ENCODE measurements around the gene SIX1. TPM values are rescaled to one million over a fixed set of nuclear protein-coding genes. Genes with fewer than 3 reads are reported as not detected.

SIX1 gene
- total RNA-seq, 1 donor from 2014 or later, result 5.3 TPM

DNA sequence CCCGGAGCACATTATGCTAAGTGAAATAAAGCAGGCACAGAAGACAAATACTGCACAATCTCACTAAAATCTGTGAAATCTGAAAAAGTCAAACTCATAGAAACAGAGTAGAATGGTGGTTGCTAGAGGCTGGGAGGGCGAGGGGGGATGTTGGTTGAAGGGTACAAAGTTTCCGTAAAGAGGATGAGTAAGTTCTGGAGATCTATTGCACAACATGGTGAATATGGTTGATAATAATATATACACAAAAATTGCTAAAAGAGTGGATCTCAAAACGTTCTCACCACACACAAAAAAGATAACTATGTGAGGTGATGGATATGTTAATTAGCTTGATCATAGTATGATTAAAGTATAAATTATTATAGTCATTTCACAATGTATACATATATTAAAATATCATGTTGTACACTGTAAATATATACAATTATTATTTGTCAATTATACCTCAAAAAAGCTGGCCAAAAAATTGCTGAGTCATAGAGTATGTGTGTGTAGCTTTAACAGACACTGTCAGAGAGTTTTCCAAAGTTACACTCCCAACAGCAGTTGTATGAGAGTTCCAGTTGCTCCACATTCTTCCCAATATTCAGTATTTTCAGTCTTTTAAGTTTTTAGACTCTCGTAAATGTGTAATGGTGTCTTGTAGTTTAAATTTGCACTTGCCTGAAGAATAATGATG lies 19.3 kb upstream of the SIX1 start:
- DNase-seq (ENCODE audit: low read depth) (no peak), FAIRE-seq (no peak)
- H3K36me3 ChIP-seq (ENCODE audit: control insufficient read depth, insufficient read depth, low read length), result no peaks in the 10 kb centered on the region
- H3K27me3 ChIP-seq (ENCODE audit: control insufficient read depth, insufficient read depth, low read length), result no peaks in the 10 kb centered on the region
- no peak for TF ChIP-seq CTCF (IDR thresholded peaks at IDR 0.05; ENCODE audit: insufficient read depth, low read length, severe bottlenecking)
- H3K4me3 ChIP-seq (ENCODE audit: low read depth, low read length), result no peak overlapping the region

GRCh38 chr14:60665177-60665550 lies 15.9 kb upstream of the SIX1 start:
- no peak for FAIRE-seq

GRCh38 chr14:60662982-60663381 lies 13.7 kb upstream of the SIX1 start:
- no peak for TF ChIP-seq CTCF (IDR thresholded peaks at IDR 0.05; ENCODE audit: insufficient read depth, low read length, severe bottlenecking)
- FAIRE-seq, result no peak
- H3K27me3 ChIP-seq (ENCODE audit: control insufficient read depth, insufficient read depth, low read length), result no peaks in the 10 kb centered on the region
- no peaks in the 10 kb centered on the region for H3K36me3 ChIP-seq (ENCODE audit: control insufficient read depth, insufficient read depth, low read length)
- H3K4me3 ChIP-seq (ENCODE audit: low read depth, low read length), result no peak overlapping the region
- DNase-seq (ENCODE audit: low read depth), result no peak

More at GRCh38 chr14:60665177-60665550, 15.9 kb upstream of the SIX1 start:
- no peak for TF ChIP-seq CTCF (IDR thresholded peaks at IDR 0.05; ENCODE audit: insufficient read depth, low read length, severe bottlenecking)
- Histone ChIP-seq H3K36me3 (ENCODE audit: control insufficient read depth, insufficient read depth, low read length) (no peaks in the 10 kb centered on the region), H3K27me3 (ENCODE audit: control insufficient read depth, insufficient read depth, low read length) (no peaks in the 10 kb centered on the region), H3K4me3 (ENCODE audit: low read depth, low read length) (no peak overlapping the region)
- no peak for DNase-seq (ENCODE audit: low read depth)

- no peak overlapping the region for H3K4me3 ChIP-seq (ENCODE audit: low read depth, low read length)
- no peaks in the 10 kb centered on the region for H3K36me3 ChIP-seq (ENCODE audit: control insufficient read depth, insufficient read depth, low read length)
- DNase-seq (ENCODE audit: low read depth), result no peak
- no peaks in the 10 kb centered on the region for H3K27me3 ChIP-seq (ENCODE audit: control insufficient read depth, insufficient read depth, low read length)
- no peak for TF ChIP-seq CTCF (IDR thresholded peaks at IDR 0.05; ENCODE audit: insufficient read depth, low read length, severe bottlenecking)
- FAIRE-seq, result no peak
Measured at GRCh38 chr14:60661721-60662120, 12.4 kb upstream of the SIX1 start.

GRCh38 chr14:60658909-60659585 lies 9.8 kb upstream of the SIX1 start:
- H3K36me3 ChIP-seq (ENCODE audit: control insufficient read depth, insufficient read depth, low read length), result no peaks in the 10 kb centered on the region
- no peak for TF ChIP-seq CTCF (IDR thresholded peaks at IDR 0.05; ENCODE audit: insufficient read depth, low read length, severe bottlenecking)
- DNase-seq (ENCODE audit: low read depth) (peak; percentile 18), FAIRE-seq (no peak)
- no peak overlapping the region for H3K4me3 ChIP-seq (ENCODE audit: low read depth, low read length)
- no peaks in the 10 kb centered on the region for H3K27me3 ChIP-seq (ENCODE audit: control insufficient read depth, insufficient read depth, low read length)
